SU-DHL-6 (cell line): ENCODE measurements around the gene PALM.
"Not testable (repeated sequence)": the region's sequence is repeated elsewhere in the genome, so short reads cannot be mapped to it uniquely, and the experiment has no call there.

Experiments
- H2AFZ ChIP-seq: fragments of 200-600 bp; sonication (generic); 2 replicates; pipeline ENCODE4 v1.6.1; 2014; ENCODE audit warnings: low read depth, mild to moderate bottlenecking, moderate library complexity, mixed read lengths, antibody characterized with exemption, low read length; ENCODE audit not compliant: severe bottlenecking
- H3F3A ChIP-seq: fragments of 200-600 bp; shearing (Covaris generic); 2 replicates; pipeline ENCODE4 v1.6.0; 2016; ENCODE audit warnings: antibody characterized with exemption, mild to moderate bottlenecking; ENCODE audit not compliant: insufficient read depth
- H3K27ac ChIP-seq: fragments of 200-600 bp; sonication (generic); 2 replicates; pipeline ENCODE4 v1.5.1; 2016; ENCODE audit warnings: low read depth, mild to moderate bottlenecking, low read length, moderate library complexity, mixed read lengths
- H3K27me3 ChIP-seq: fragments of 200-600 bp; sonication (generic), shearing (Covaris generic); 2 replicates; pipeline ENCODE4 v1.6.0; 2014; ENCODE audit warnings: mild to moderate bottlenecking, low read length
- H3K36me3 ChIP-seq: fragments of 200-600 bp; sonication (generic); 2 replicates; pipeline ENCODE4 v1.6.1; 2014; ENCODE audit warnings: mild to moderate bottlenecking, low read length, mixed read lengths
- H3K4me2 ChIP-seq: fragments of 300-600, 200-600 bp; shearing (Covaris generic), sonication (generic); 2 replicates; pipeline ENCODE4 v1.6.0; 2014; ENCODE audit warnings: low read length, low read depth, mild to moderate bottlenecking; ENCODE audit not compliant: poor library complexity, severe bottlenecking
- H3K4me3 ChIP-seq: fragments of 200-600 bp; sonication (generic); 2 replicates; pipeline ENCODE4 v1.5.1; 2014; ENCODE audit warnings: antibody characterized with exemption, low read length, mild to moderate bottlenecking, mixed read lengths; ENCODE audit not compliant: insufficient read depth, poor library complexity, severe bottlenecking
- H3K79me2 ChIP-seq: fragments of 200-600 bp; sonication (generic); 2 replicates; pipeline ENCODE4 v1.6.1; 2014; ENCODE audit warnings: mild to moderate bottlenecking, low read length, moderate library complexity; ENCODE audit not compliant: insufficient read depth
- H3K9ac ChIP-seq: fragments of 200-600 bp; sonication (generic); 2 replicates; pipeline ENCODE4 v1.7.0; 2014; ENCODE audit warnings: mild to moderate bottlenecking, low read length
- H3K9me2 ChIP-seq: fragments of 200-600 bp; sonication (generic); replicated peaks from 2 replicates; pipeline ENCODE4 v1.6.1; 2014; ENCODE audit warnings: low read length; ENCODE audit not compliant: insufficient read depth
- H3K9me3 ChIP-seq: fragments of 200-600 bp; sonication (generic); 2 replicates; pipeline ENCODE4 v1.6.1; 2014; ENCODE audit warnings: low read length, mixed read lengths; ENCODE audit not compliant: insufficient read depth
- H4K20me1 ChIP-seq: fragments of 200-600 bp; sonication (generic); 2 replicates; pipeline ENCODE4 v1.6.1; 2014; ENCODE audit warnings: low read depth, mild to moderate bottlenecking, antibody characterized with exemption, low read length, moderate library complexity, mixed read lengths
- EZH2phosphoT487 ChIP-seq: fragments of 200-600 bp; sonication (generic), shearing (Covaris generic); conservative IDR thresholded peaks from 2 replicates; pipeline ENCODE4 v1.6.1; 2018; ENCODE audit warnings: mild to moderate bottlenecking, antibody characterized with exemption, low read length, moderate library complexity, mixed read lengths
- TF ChIP-seq, protein P1 (sequence below): fragments of 200-600 bp; sonication (generic); IDR thresholded peaks from one replicate; pipeline ENCODE4 v1.5.1; 2017; ENCODE audit warnings: antibody characterized with exemption, mild to moderate bottlenecking, low read length, moderate library complexity; ENCODE audit not compliant: insufficient read depth, poor library complexity, severe bottlenecking

PALM gene

GRCh38 chr19:725461-726089, 16.8 kb downstream of the PALM start:
- Histone ChIP-seq H3K9me2 (no peaks in the 10 kb centered on the region), H3K9ac (no peak overlapping the region), H3F3A (no peaks in the 10 kb centered on the region), H3K27ac (no peak overlapping the region), H2AFZ (no peak overlapping the region), H3K36me3 (no peaks in the 10 kb centered on the region), H3K4me2 (no peak overlapping the region), H3K79me2 (no peaks in the 10 kb centered on the region), H3K9me3 (no peaks in the 10 kb centered on the region), H4K20me1 (no peaks in the 10 kb centered on the region), H3K27me3 (no peaks in the 10 kb centered on the region), H3K4me3 (no peak overlapping the region)
- no peak for TF ChIP-seq EZH2phosphoT487
- TF ChIP-seq, protein P1, sequence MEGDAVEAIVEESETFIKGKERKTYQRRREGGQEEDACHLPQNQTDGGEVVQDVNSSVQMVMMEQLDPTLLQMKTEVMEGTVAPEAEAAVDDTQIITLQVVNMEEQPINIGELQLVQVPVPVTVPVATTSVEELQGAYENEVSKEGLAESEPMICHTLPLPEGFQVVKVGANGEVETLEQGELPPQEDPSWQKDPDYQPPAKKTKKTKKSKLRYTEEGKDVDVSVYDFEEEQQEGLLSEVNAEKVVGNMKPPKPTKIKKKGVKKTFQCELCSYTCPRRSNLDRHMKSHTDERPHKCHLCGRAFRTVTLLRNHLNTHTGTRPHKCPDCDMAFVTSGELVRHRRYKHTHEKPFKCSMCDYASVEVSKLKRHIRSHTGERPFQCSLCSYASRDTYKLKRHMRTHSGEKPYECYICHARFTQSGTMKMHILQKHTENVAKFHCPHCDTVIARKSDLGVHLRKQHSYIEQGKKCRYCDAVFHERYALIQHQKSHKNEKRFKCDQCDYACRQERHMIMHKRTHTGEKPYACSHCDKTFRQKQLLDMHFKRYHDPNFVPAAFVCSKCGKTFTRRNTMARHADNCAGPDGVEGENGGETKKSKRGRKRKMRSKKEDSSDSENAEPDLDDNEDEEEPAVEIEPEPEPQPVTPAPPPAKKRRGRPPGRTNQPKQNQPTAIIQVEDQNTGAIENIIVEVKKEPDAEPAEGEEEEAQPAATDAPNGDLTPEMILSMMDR: no peak

GRCh38 chr19:726993-727956, 18.5 kb downstream of the PALM start:
- no peak overlapping the region for H3K4me2 ChIP-seq

GRCh38 chr19:728011-728410, 19.3 kb downstream of the PALM start:
- Histone ChIP-seq H2AFZ (no peak overlapping the region), H3K4me2 (no peak overlapping the region), H3K9me3 (no peaks in the 10 kb centered on the region), H3K27me3 (no peaks in the 10 kb centered on the region), H3K4me3 (no peak overlapping the region), H3K79me2 (no peaks in the 10 kb centered on the region), H3K9ac (no peak overlapping the region), H4K20me1 (no peaks in the 10 kb centered on the region), H3K27ac (no peak overlapping the region), H3K9me2 (no peaks in the 10 kb centered on the region), H3F3A (no peaks in the 10 kb centered on the region), H3K36me3 (no peaks in the 10 kb centered on the region)
- TF ChIP-seq, protein P1: no peak
- TF ChIP-seq EZH2phosphoT487: no peak

More at GRCh38 chr19:726993-727956, 18.5 kb downstream of the PALM start:
- H3K9me3 ChIP-seq: no peaks in the 10 kb centered on the region
- no peaks in the 10 kb centered on the region for H3F3A ChIP-seq
- H3K79me2 ChIP-seq: no peaks in the 10 kb centered on the region
- no peaks in the 10 kb centered on the region for H3K9me2 ChIP-seq
- no peaks in the 10 kb centered on the region for H3K27me3 ChIP-seq
- H3K27ac ChIP-seq: no peak overlapping the region
- no peaks in the 10 kb centered on the region for H3K36me3 ChIP-seq
- H3K4me3 ChIP-seq: no peak overlapping the region
- TF ChIP-seq EZH2phosphoT487: no peak
- TF ChIP-seq, protein P1: no peak
- no peak overlapping the region for H3K9ac ChIP-seq
- H2AFZ ChIP-seq: no peak overlapping the region
- no peaks in the 10 kb centered on the region for H4K20me1 ChIP-seq

GRCh38 chr19:729564-729963, 20.8 kb downstream of the PALM start:
- not testable (repeated sequence) for H3K4me2 ChIP-seq, H3K9me2 ChIP-seq, H3K79me2 ChIP-seq, H4K20me1 ChIP-seq, H3K36me3 ChIP-seq, H3K9me3 ChIP-seq, H3K27ac ChIP-seq, H2AFZ ChIP-seq, H3K9ac ChIP-seq, H3K27me3 ChIP-seq, H3F3A ChIP-seq, H3K4me3 ChIP-seq
